Muscle of leg (tissue), 11 donors: ENCODE results near the gene ARMC5. TPM values are rescaled to one million over a fixed set of nuclear protein-coding genes. Genes with fewer than 3 reads are reported as not detected.

Experiments
- DNase-seq: peaks from one replicate; pipeline ENCODE4 v3.0.0; 2013
- H3K27ac ChIP-seq: one replicate; pipeline ENCODE4 v1.5.1; 2013; ENCODE audit warnings: mild to moderate bottlenecking, low read length, control low read depth
- H3K27me3 ChIP-seq: one replicate; pipeline ENCODE4 v1.6.1; 2013; ENCODE audit warnings: low read length; ENCODE audit not compliant: control insufficient read depth, insufficient read depth
- H3K36me3 ChIP-seq: one replicate; pipeline ENCODE4 v1.6.1; 2013; ENCODE audit warnings: low read length; ENCODE audit not compliant: control insufficient read depth, insufficient read depth
- H3K4me1 ChIP-seq: one replicate; pipeline ENCODE4 v1.6.1; 2013; ENCODE audit warnings: low read length; ENCODE audit not compliant: control insufficient read depth, insufficient read depth
- H3K4me3 ChIP-seq: one replicate; pipeline ENCODE4 v1.5.1; 2013; ENCODE audit warnings: low read length, control low read depth
- H3K9me3 ChIP-seq: replicated peaks from 2 replicates; pipeline ENCODE4 v1.6.1; 2013; ENCODE audit warnings: low read depth, low read length; ENCODE audit not compliant: control insufficient read depth
- WGBS: methylation state at CpG from one replicate; pipeline ENCODE4 v1.1.5; 2013; ENCODE audit warnings: missing lambda C conversion rate; ENCODE audit not compliant: insufficient coverage; 5-methylcytosine and 5-hydroxymethylcytosine counted together
- polyA plus RNA-seq, 8 donors: library from polyadenylated mRNA; unstranded; fragments of 120-200 nt; gene quantifications; one replicate each; pipeline versions ENCODE4 v1.2.1 to v1.2.3, GENCODE V29; 2013; ENCODE audit warnings: inconsistent platforms in 1 of 8, low replicate concordance in 1 of 8; ENCODE audit not compliant: insufficient read length in 8 of 8, insufficient read depth in 1 of 8
- total RNA-seq: library from RNA; stranded (reverse); fragments of 120-200 nt; gene quantifications from one replicate; pipeline ENCODE4 v1.2.4, GENCODE V29; 2013

The ARMC5 gene
- total and polyA plus RNA-seq, 9 donors: 6.3 to 10.8 (median 8.9) TPM

- WGBS: 85% methylated on average over 4 of the region's 5 CpGs
- Histone ChIP-seq H3K27ac (no peak overlapping the region), H3K36me3 (no peaks in the 10 kb centered on the region), H3K27me3 (peaks cover 7% of the 10 kb centered on the region), H3K4me3 (no peak overlapping the region), H3K4me1 (no peaks in the 10 kb centered on the region), H3K9me3 (no peaks in the 10 kb centered on the region)
- no peak for DNase-seq
Measured at GRCh38 chr16:31417916-31418315, 41.4 kb upstream of the ARMC5 start.

- 54% methylated on average over 1 of the region's 3 CpGs for WGBS
- Histone ChIP-seq H3K36me3 (no peaks in the 10 kb centered on the region), H3K27ac (no peak overlapping the region), H3K4me3 (no peak overlapping the region), H3K27me3 (peaks cover 2% of the 10 kb centered on the region), H3K4me1 (no peaks in the 10 kb centered on the region), H3K9me3 (no peaks in the 10 kb centered on the region)
- no peak for DNase-seq
Measured at GRCh38 chr16:31420037-31420436, 39.3 kb upstream of the ARMC5 start.

- DNase-seq: no peak
- Histone ChIP-seq H3K9me3 (no peaks in the 10 kb centered on the region), H3K4me3 (no peak overlapping the region), H3K27me3 (no peaks in the 10 kb centered on the region), H3K27ac (no peak overlapping the region), H3K4me1 (no peaks in the 10 kb centered on the region), H3K36me3 (peaks cover 4% of the 10 kb centered on the region)
- 54% methylated on average over 4 of the region's 6 CpGs for WGBS
Measured at GRCh38 chr16:31421587-31421986, 37.7 kb upstream of the ARMC5 start.

GRCh38 chr16:31423241-31423640 lies 36.1 kb upstream of the ARMC5 start:
- no CpG with 5 or more reads among the region's 3 CpGs for WGBS
- H3K27ac ChIP-seq: no peak overlapping the region

GRCh38 chr16:31423801-31424200 lies 35.5 kb upstream of the ARMC5 start:
- WGBS: 56% methylated on average over 5 of the region's 12 CpGs
- H3K9me3 ChIP-seq: no peaks in the 10 kb centered on the region
- H3K4me1 ChIP-seq: peaks cover 13% of the 10 kb centered on the region
- H3K27me3 ChIP-seq: peaks cover 8% of the 10 kb centered on the region
- peaks cover 6% of the 10 kb centered on the region for H3K36me3 ChIP-seq
- no peak overlapping the region for H3K4me3 ChIP-seq
- H3K27ac ChIP-seq: no peak overlapping the region
- DNase-seq: no peak

More at GRCh38 chr16:31423241-31423640, 36.1 kb upstream of the ARMC5 start:
- no peak for DNase-seq
- peaks cover 7% of the 10 kb centered on the region for H3K27me3 ChIP-seq
- H3K36me3 ChIP-seq: peaks cover 6% of the 10 kb centered on the region
- H3K4me3 ChIP-seq: no peak overlapping the region
- H3K4me1 ChIP-seq: peaks cover 10% of the 10 kb centered on the region
- H3K9me3 ChIP-seq: no peaks in the 10 kb centered on the region

- H3K27me3 ChIP-seq: peaks cover 8% of the 10 kb centered on the region
- H3K9me3 ChIP-seq: no peaks in the 10 kb centered on the region
- DNase-seq: peak; percentile 73
- peaks cover 24% of the 10 kb centered on the region for H3K4me1 ChIP-seq
- H3K27ac ChIP-seq: peak overlapping the region; percentile 88
- WGBS: 20% methylated on average over 49 of the region's 83 CpGs
- H3K4me3 ChIP-seq: peak overlapping the region; percentile 47
- peaks cover 6% of the 10 kb centered on the region for H3K36me3 ChIP-seq
Measured at GRCh38 chr16:31427441-31428278, 31.6 kb upstream of the ARMC5 start.

GRCh38 chr16:31428279-31428597 lies 31.1 kb upstream of the ARMC5 start, which contains the start of gene COX6A2:
Gene COX6A2 (minus strand): TSS chr16:31428360. CDS start chr16:31428325, 35 bp downstream.
- 20% methylated on average over 3 of the region's 7 CpGs for WGBS
- Histone ChIP-seq H3K4me3 (peak within 1 kb of the TSS; percentile 47), H3K9me3 (no peaks in the 10 kb centered on the region), H3K27ac (peak within 1 kb of the TSS; percentile 88), H3K27me3 (peaks cover 8% of the 10 kb centered on the region), H3K4me1 (peaks cover 24% of the 10 kb centered on the region), H3K36me3 (peaks cover 6% of the 10 kb centered on the region)
- peak; percentile 78 for DNase-seq

GRCh38 chr16:31428638-31429247 lies 30.6 kb upstream of the ARMC5 start:
- peak; percentile 19 for DNase-seq
- peaks cover 24% of the 10 kb centered on the region for H3K4me1 ChIP-seq
- peaks cover 6% of the 10 kb centered on the region for H3K36me3 ChIP-seq
- no peak overlapping the region for H3K4me3 ChIP-seq
- H3K9me3 ChIP-seq: no peaks in the 10 kb centered on the region
- no CpG with 5 or more reads among the region's 7 CpGs for WGBS
- peak overlapping the region; percentile 88 for H3K27ac ChIP-seq
- peaks cover 8% of the 10 kb centered on the region for H3K27me3 ChIP-seq

- H3K4me1 ChIP-seq: peaks cover 24% of the 10 kb centered on the region
- no CpG with 5 or more reads among the region's 1 CpG for WGBS
- H3K27ac ChIP-seq: peak overlapping the region; percentile 88
- H3K9me3 ChIP-seq: no peaks in the 10 kb centered on the region
- DNase-seq: peak; percentile 36
- H3K27me3 ChIP-seq: peaks cover 8% of the 10 kb centered on the region
- no peak overlapping the region for H3K4me3 ChIP-seq
- peaks cover 6% of the 10 kb centered on the region for H3K36me3 ChIP-seq
Measured at GRCh38 chr16:31429314-31429713, 30.0 kb upstream of the ARMC5 start.

GRCh38 chr16:31429796-31430195 lies 29.5 kb upstream of the ARMC5 start:
- WGBS: no CpG with 5 or more reads among the region's 3 CpGs
- Histone ChIP-seq H3K9me3 (no peaks in the 10 kb centered on the region), H3K4me1 (peaks cover 24% of the 10 kb centered on the region), H3K36me3 (peaks cover 6% of the 10 kb centered on the region), H3K4me3 (no peak overlapping the region), H3K27me3 (peaks cover 8% of the 10 kb centered on the region), H3K27ac (peak overlapping the region; percentile 88)
- no peak for DNase-seq
